ENCODE results near the gene LYST.

Gene LYST

DNA sequence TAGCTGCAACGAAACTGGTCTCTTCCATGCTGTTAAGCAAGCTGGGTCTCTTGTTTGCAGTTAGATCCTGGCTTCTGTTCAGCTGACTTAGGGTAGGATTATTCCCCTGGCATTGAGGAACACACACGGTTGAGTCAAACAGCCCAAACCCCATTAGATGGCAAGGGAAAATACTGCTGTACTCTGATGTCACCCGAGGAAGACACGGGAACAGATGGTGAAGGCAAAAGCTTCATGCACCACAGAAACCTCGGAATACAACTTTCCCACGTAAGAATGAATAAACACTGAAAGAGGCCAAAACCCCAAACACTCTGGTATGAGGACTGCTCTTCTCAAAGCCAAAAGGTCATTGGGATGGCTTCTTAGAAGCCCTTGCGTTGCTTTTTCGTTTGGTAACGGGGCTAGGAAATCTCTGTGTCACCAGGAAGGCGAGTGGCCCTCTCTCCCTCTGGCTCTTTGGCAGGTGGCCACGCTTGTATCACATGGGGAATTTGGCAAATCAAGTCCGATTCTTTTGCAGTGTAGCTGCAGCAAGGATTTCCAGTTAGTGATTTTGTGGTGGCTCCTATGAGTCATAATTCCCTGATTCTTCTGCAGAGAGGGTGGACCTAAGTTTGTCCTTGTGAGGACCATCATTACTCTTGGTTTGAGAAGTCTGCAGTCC, 16.7 kb upstream of the LYST start:
- no peak for DNase-seq

GRCh38 chr1:235882816-235883215, 16.1 kb upstream of the LYST start:
- DNase-seq, result no peak

GRCh38 chr1:235881930-235882700, 15.4 kb upstream of the LYST start:
- no peak for DNase-seq

- no peak for DNase-seq
These were observed 11.5 kb upstream of the LYST start for GRCh38 chr1:235878082-235878811.

- no peak for DNase-seq
These were observed 9.7 kb upstream of the LYST start for GRCh38 chr1:235876402-235876841.

DNA sequence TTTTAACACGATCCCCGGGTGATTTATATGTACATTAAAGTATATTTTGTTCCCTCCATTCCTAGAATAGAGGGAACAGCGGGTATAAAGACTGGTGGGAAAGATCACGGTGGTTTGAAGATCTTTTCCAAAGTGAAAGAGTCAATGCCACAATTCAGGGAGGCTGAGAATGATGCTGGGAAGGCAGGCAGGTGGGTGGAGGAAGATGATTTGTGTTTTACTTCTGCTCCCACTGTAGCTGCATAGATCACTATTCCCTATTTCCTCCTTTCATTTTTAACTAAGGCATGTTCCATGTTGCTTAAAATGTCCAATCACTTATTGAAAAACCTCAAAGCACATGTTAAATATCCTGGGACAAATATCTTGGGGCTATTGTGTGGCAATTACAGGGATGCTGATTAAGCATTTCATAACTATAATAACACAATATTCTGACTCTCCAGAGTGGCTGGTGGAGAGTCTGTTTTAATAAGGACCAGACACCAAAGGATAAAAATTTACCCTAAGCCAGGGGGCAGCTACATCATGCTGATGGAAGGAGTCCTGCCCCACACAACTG, 8.4 kb upstream of the LYST start:
- no peak for DNase-seq

DNA sequence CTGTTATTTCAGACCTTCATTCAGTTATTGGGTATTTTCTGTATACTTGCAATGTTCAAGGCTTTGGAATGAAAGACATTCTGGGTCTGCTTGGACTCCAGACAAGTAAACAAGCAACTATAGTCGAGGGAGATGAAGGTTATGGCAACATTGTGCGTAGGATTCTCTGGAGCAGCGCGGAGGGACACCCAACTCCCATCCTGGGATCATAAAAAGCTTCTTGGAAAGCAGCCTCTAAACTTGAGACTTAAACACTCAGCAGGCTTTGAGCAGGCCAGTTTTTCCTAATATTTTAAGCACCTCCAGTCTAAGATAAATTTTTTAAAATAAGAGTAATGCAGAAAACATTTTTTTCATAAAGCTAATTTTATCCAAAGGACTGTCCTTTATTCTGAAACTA, 7.6 kb upstream of the LYST start:
- no peak for DNase-seq

- DNase-seq, result no peak
These were observed 6.9 kb upstream of the LYST start for GRCh38 chr1:235873571-235873970.

GRCh38 chr1:235873045-235873444, 6.3 kb upstream of the LYST start:
- no peak for DNase-seq

- DNase-seq, result no peak
These were observed 5.6 kb upstream of the LYST start for GRCh38 chr1:235872270-235872669.

DNA sequence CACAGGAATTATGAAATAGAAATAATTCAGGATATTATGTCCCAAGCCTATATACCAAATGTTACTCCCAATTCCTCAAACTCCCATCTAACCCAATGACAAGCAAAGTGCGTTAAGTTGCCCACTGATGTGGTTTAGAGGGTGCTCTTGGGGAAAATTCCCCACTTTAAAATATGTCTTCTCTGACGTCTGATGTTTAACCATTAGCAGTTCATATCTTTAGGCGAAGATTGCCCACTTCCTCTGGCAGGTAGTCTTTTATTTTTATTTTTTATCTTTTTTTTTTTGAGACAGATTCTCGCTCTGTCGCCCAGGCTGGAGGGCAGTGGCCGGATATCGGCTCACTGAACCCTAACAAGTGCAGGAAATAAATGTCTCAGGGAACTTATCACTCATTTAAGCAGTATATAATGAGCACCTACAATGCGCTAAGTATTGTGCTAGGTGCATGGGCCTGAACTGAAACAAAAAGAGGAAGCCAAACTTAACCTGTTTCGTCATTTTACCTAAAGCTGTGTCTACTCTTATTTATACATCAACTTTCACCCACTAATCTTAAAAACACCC, 1.3 kb upstream of the LYST start:
- peak; percentile 23 for DNase-seq

DNA sequence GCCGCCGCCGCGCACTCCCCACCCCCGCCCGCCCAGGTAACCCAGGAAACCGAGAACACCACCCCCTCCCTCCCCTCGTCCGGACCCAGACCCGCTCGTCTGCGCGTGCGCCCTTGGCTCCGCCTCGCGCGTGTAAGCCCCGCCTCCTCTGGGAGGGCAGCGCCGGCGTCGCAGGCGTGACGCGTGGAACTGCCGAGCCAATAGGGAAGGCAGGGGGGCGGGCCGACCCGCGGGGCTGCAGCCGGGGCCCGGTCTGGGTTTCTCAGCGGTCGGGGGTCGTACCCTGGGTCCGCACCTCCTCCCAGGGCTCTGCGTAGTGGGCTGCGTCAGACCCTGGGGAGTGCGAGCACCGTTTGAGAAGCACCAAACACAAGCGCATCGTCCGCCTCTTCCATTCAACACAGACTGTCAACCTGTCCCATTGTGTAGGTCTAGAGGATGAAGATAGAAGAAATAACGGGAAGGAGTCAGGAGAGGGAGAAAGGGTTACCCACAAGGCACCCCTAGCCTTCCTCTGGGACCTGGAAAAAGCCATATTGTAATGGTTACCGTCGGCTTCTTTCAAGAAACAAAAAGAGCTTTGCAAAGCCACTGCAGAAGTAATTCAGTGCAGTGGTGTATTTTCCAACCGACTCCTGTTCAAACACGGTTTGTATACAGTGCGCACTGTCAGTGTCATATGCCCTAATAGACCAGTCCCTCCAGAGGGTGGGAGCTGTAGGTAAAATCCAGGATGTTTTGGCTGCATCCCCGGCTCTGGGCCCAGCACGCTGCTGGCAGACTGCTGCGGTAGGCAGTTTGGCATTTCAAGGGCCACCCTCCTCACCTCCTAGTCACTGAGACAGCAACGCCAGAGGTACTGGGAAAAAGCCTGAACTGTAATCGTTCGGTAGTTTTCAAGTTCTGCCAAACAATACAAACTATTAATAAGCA, 473 bp upstream of the LYST start:
- DNase-seq, result peak; percentile 97

DNA sequence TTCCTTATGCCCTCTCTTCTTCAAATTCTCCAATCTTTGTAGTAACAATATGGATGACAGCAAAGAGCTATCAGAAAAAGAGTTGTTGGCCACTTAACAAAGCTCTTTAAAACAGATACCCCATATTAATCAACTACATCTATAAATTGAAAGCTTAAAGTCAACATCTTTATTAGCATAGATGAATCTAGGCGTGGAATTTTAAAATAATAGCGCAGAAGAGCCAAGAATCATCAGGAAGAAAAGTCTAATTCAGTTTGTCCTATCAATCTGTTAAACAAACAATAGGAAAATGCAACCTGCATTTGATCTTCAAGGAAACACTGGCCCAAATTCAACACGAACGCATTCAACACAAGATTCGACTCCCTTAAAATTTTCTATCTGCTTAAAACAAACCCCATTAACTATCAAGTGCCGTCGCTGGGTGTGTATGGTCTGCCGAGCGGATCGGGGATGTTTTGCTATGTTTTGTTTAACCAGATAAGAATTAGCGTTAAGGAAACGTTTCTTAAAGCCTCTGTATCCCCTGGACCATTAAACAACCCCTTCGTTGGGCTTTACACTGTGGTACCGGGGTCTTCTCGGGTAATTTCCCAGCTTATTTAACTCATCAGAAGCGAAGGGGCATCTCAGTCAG, 1.0 kb downstream of the LYST start:
- DNase-seq, result no peak

- no peak for DNase-seq
These were observed 1.7 kb downstream of the LYST start for GRCh38 chr1:235864931-235865525.

DNA sequence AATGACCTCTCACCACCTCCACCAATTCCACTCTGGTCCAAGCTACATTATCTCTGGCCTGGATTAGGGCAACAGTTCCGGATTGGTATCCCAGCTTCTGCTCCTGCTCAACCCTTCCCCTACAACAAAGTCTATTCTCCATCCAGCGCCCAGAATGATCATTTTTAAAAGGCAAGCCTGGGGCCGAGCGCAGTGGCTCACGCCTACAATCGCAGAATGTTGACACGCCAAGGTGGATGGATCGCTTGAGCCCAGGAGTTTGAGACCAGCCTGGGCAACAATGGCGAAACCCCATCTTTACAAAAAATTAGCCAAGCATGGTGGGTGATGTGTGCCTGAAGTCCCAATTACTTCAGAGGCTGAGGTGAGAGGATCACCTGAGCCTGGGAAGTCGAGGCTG, 2.2 kb downstream of the LYST start:
- DNase-seq, result no peak

- no peak for DNase-seq
These were observed 3.0 kb downstream of the LYST start for GRCh38 chr1:235863699-235864093.

DNA sequence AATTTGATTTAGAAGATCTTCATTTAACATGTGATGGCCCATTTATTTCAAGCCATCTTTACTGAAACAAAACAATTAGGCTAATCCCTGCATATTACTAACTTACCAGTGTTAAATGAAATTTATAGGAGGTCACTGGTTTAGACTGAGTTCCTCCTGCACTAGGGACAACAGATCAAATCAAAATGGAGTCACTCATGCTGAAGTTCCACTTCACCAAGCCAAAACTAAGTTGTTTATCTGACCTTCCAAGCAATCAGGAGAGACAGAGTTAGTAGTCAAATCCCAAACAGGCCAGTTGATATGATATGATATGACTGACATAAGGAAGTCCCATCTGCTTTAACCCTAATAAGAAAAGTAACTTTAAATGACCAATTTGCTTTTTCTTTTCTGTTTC, 4.8 kb downstream of the LYST start:
- DNase-seq, result no peak

GRCh38 chr1:235860829-235861228, 5.9 kb downstream of the LYST start:
- DNase-seq, result no peak

DNA sequence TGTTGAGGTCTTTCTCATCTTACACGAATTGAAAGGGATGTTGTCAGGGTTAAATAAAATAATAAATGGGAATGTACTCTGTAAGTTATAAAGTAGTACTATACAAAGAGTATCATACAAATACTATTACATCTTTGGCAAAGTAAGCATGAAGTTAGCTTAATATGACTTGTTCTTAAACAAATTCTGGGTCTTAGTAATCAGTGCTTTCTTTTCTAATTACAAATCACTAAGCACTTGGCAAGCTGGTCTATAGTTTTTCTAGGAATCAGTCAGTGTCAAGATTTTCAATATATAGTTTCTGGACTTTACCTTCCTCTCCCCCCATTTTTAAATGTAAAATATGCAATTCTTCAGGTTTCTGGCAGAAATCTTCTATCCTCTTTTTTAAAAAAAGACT, 6.9 kb downstream of the LYST start:
- DNase-seq, result no peak

- DNase-seq, result no peak
These were observed 7.9 kb downstream of the LYST start for GRCh38 chr1:235858766-235859165.

DNA sequence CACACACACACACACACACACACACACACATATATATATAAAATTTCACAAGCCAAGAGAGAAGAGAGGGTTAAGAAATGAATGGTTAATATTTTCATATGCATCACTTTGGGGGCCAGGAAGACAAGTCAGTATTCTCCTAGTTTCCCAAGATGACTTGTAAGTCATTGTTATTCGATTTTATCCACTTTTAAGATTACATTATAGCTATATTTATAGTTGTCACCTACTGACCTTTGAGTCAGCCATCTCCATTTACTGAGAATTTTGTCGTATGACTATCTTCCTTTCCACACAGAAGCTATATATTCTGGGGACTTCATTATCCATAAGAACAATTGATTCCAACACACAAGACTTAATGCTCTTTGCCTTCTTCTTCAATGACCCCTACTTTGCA, 8.9 kb downstream of the LYST start:
- no peak for DNase-seq
